HCT116 (cell line): Measurements from ENCODE around the gene TNNC1. TPM values are rescaled to one million over a fixed set of nuclear protein-coding genes. Genes with fewer than 3 reads are reported as not detected.

Experiments
- ATAC-seq: fragments of 200-7000 bp; cut with Tn5 transposase; 2 replicates; pipeline ENCODE4 v1.9.1; 2020; ENCODE audit warnings: mild to moderate bottlenecking, moderate library complexity
- BruUV-seq: library from RNA; stranded (reverse); fragments of 400-500 nt; replicated peaks from 2 replicates; lab custom pipeline; 2021; lab: Mats Ljungman, UMichigan
- CTCF ChIA-PET: fragments of 300-600 bp; sonication (Branson Sonifier 250); formaldehyde crosslinking; loops from one replicate; lab custom pipeline; 2021; ENCODE audit warnings: antibody characterized with exemption; lab: Charles Lee
- POLR2A ChIA-PET: fragments of 300-600, 350-600 bp; sonication (Branson Sonifier 250); formaldehyde crosslinking; loops from one replicate; lab custom pipeline; 2021; ENCODE audit warnings: antibody characterized with exemption; lab: Charles Lee
- RAD21 ChIA-PET, 2 experiments: fragments of 300-600 bp; sonication (Branson Sonifier 250); formaldehyde crosslinking; loops; one replicate each; lab custom pipeline; 2023; ENCODE audit warnings: low total read pairs in 2 of 2; ENCODE audit not compliant: uncharacterized antibody in 2 of 2, unreplicated experiment in 2 of 2, low non-redundant PET in 1 of 2; lab: Charles Lee
- DNase-seq: peaks from one replicate; pipeline ENCODE4 v3.0.0-alpha.2; 2010; ENCODE audit warnings: low read depth, low spot score
- H2AFZ ChIP-seq: fragments of 200-600 bp; shearing (Covaris generic), sonication (generic); 2 replicates; pipeline ENCODE4 v1.6.1; 2017; ENCODE audit warnings: low read depth, mixed run types, mixed read lengths, antibody characterized with exemption, low read length; ENCODE audit not compliant: poor library complexity, severe bottlenecking
- H3K27ac ChIP-seq: 2 replicates; pipeline ENCODE4 v1.5.1; 2012; ENCODE audit warnings: low read depth, low read length
- H3K27me3 ChIP-seq: fragments of 200-600 bp; sonication (generic); 2 replicates; pipeline ENCODE4 v1.6.1; 2016; ENCODE audit warnings: mixed run types, low read length, mixed read lengths; ENCODE audit not compliant: insufficient read depth
- H3K36me3 ChIP-seq, 2 experiments: fragments of 200-500 bp in 1 of 2; fragments of 200-600 bp in 1 of 2; sonication (Bioruptor generic) in 1 of 2; sonication (generic) in 1 of 2; 2 replicates each; pipeline versions ENCODE4 v1.5.1 to v1.6.1; 2014 to 2016; ENCODE audit warnings: low read length in 2 of 2, inconsistent platforms in 1 of 2, mixed read lengths in 1 of 2, mixed run types in 1 of 2; ENCODE audit not compliant: insufficient read depth in 2 of 2, control insufficient read depth in 1 of 2
- H3K4me1 ChIP-seq, 2 experiments: fragments of 200-600 bp in 1 of 2; sonication (generic) in 1 of 2; 2 replicates each; pipeline versions ENCODE4 v1.5.1 to v1.6.1; 2012 to 2017; ENCODE audit warnings: low read length in 2 of 2, inconsistent platforms in 1 of 2, mild to moderate bottlenecking in 1 of 2, mixed read lengths in 1 of 2, mixed run types in 1 of 2, moderate library complexity in 1 of 2; ENCODE audit not compliant: insufficient read depth in 2 of 2, control insufficient read depth in 1 of 2
- H3K4me2 ChIP-seq: fragments of 200-600 bp; sonication (generic); 2 replicates; pipeline ENCODE4 v1.6.1; 2017; ENCODE audit warnings: mixed run types, low read length, mixed read lengths
- H3K4me3 ChIP-seq, 2 experiments: fragments of 200-600 bp in 1 of 2; sonication (generic) in 1 of 2; replicated peaks in 1 of 2; 2 replicates each; pipeline ENCODE4 v1.5.1; 2011 to 2016; ENCODE audit warnings: low read length in 2 of 2, control low read depth in 1 of 2, low read depth in 1 of 2, mild to moderate bottlenecking in 1 of 2, mixed read lengths in 1 of 2, mixed run types in 1 of 2
- H3K79me2 ChIP-seq: fragments of 200-600 bp; sonication (generic); 2 replicates; pipeline ENCODE4 v1.6.1; 2017; ENCODE audit warnings: mild to moderate bottlenecking, mixed run types, low read length, moderate library complexity, mixed read lengths; ENCODE audit not compliant: insufficient read depth
- H3K9ac ChIP-seq: fragments of 200-600 bp; sonication (generic); 2 replicates; pipeline ENCODE4 v1.6.1; 2016; ENCODE audit warnings: low read length, mixed read lengths
- H3K9me2 ChIP-seq: fragments of 200-600 bp; sonication (generic), shearing (Covaris generic); 2 replicates; pipeline ENCODE4 v1.6.1; 2017; ENCODE audit warnings: mixed run types, mild to moderate bottlenecking, moderate library complexity; ENCODE audit not compliant: insufficient read depth
- H3K9me3 ChIP-seq, 2 experiments: fragments of 200-500 bp in 1 of 2; fragments of 200-600 bp in 1 of 2; sonication (Bioruptor generic) in 1 of 2; sonication (generic) in 1 of 2; 2 replicates each; pipeline ENCODE4 v1.6.1; 2014 to 2017; ENCODE audit warnings: low read length in 2 of 2, mixed read lengths in 2 of 2, inconsistent platforms in 1 of 2, low read depth in 1 of 2, mild to moderate bottlenecking in 1 of 2, mixed run types in 1 of 2, moderate library complexity in 1 of 2; ENCODE audit not compliant: control insufficient read depth in 1 of 2, insufficient read depth in 1 of 2
- H4K20me1 ChIP-seq: fragments of 200-600 bp; sonication (generic), shearing (Covaris generic); 2 replicates; pipeline ENCODE4 v1.6.1; 2017; ENCODE audit warnings: mixed run types, mild to moderate bottlenecking, moderate library complexity; ENCODE audit not compliant: insufficient read depth
- ATF3 ChIP-seq: IDR thresholded peaks from 2 replicates; pipeline ENCODE4 v1.6.1; 2012
- CBX3 ChIP-seq: IDR thresholded peaks from 2 replicates; pipeline ENCODE4 v1.6.1; 2012; ENCODE audit warnings: low read depth
- CEBPB ChIP-seq: IDR thresholded peaks from 2 replicates; pipeline ENCODE4 v1.6.1; 2012; ENCODE audit warnings: low read depth
- EGR1 ChIP-seq: IDR thresholded peaks from 2 replicates; pipeline ENCODE4 v1.6.1; 2012; ENCODE audit warnings: low read depth
- ELF1 ChIP-seq: IDR thresholded peaks from 2 replicates; pipeline ENCODE4 v1.6.1; 2012; ENCODE audit warnings: low read depth, borderline replicate concordance
- EZH2 ChIP-seq: fragments of 200-600 bp; sonication (generic); IDR thresholded peaks from 2 replicates; pipeline ENCODE4 v1.6.1; 2017; ENCODE audit warnings: antibody characterized with exemption, mixed run types
- FOSL1 ChIP-seq: IDR thresholded peaks from 2 replicates; pipeline ENCODE4 v1.6.1; 2012; ENCODE audit warnings: low read depth
- JUND ChIP-seq: IDR thresholded peaks from 2 replicates; pipeline ENCODE4 v1.6.1; 2012
- MAX ChIP-seq: IDR thresholded peaks from 2 replicates; pipeline ENCODE4 v1.6.1; 2012
- POLR2A ChIP-seq: IDR thresholded peaks from 2 replicates; pipeline ENCODE4 v1.7.0; 2011; ENCODE audit warnings: borderline replicate concordance; ENCODE audit not compliant: insufficient read depth, insufficient read length; ENCODE audit errors: extremely low read depth
- POLR2AphosphoS5 ChIP-seq: IDR thresholded peaks from 2 replicates; pipeline ENCODE4 v1.6.1; 2011; ENCODE audit warnings: mild to moderate bottlenecking, low read depth, low read length, moderate library complexity
- RAD21 ChIP-seq: IDR thresholded peaks from 2 replicates; pipeline ENCODE4 v1.6.1; 2012; ENCODE audit warnings: low read depth, mild to moderate bottlenecking
- REST ChIP-seq: IDR thresholded peaks from 2 replicates; pipeline ENCODE4 v1.6.1; 2012; ENCODE audit warnings: low read depth
- SRF ChIP-seq: IDR thresholded peaks from 2 replicates; pipeline ENCODE4 v1.6.1; 2012; ENCODE audit warnings: low read depth
- TCF7L2 ChIP-seq: IDR thresholded peaks from 2 replicates; pipeline ENCODE4 v1.7.0; 2011; ENCODE audit warnings: borderline replicate concordance, inconsistent platforms; ENCODE audit not compliant: insufficient read depth, insufficient read length; ENCODE audit errors: extremely low read depth
- ZFX ChIP-seq: fragments of 450-650 bp; IDR thresholded peaks from 2 replicates; pipeline ENCODE4 v1.6.1; 2017
- ZNF274 ChIP-seq: fragments of 200-500 bp; sonication (Bioruptor generic); IDR thresholded peaks from 2 replicates; pipeline ENCODE4 v1.6.1; 2014; ENCODE audit warnings: mild to moderate bottlenecking, low read depth, low read length, inconsistent platforms
- intact Hi-C: fragments of 100-400 bp; cut with micrococcal nuclease; formaldehyde crosslinking; loops from 2 replicates; pipeline ENCODE4 v1.10.0; 2022
- total RNA-seq: library from RNA; stranded (reverse); gene quantifications from one replicate; pipeline ENCODE4 v1.2.1, GENCODE V29; 2021; ENCODE audit not compliant: unreplicated experiment

The TNNC1 gene
- total RNA-seq, 1 experiment from 2014 or later, result 2.2 TPM

GRCh38 chr3:52405601-52406110 lies 48.2 kb downstream of the TNNC1 start:
- H3K4me3 ChIP-seq, result no peak overlapping the region
- no peaks in the 10 kb centered on the region for H4K20me1 ChIP-seq
- peaks cover 6 to 9% of the 10 kb centered on the region in 2 experiments; a peak in 3 of 4 replicates for H3K4me1 ChIP-seq
- BruUV-seq, result no TSS peak
- POLR2A ChIA-PET, result interaction anchor here (0.7 kb wide), 2 partner anchors 27 to 132 kb away, joined by 3 read pairs; no protein-coding TSS in a partner anchor
- RAD21 ChIA-PET, result no interaction called here
- TF ChIP-seq MAX, result no peak
- no peak for TF ChIP-seq CEBPB
- TF ChIP-seq SRF, result no peak
- TF ChIP-seq FOSL1, result no peak
- TF ChIP-seq POLR2A, result no peak
- TF ChIP-seq ATF3, result no peak
- TF ChIP-seq ZFX, result no peak
- H3K27ac ChIP-seq, result no peak overlapping the region
- peaks cover 23% of the 10 kb centered on the region for H3K79me2 ChIP-seq
- H3K9ac ChIP-seq, result no peak overlapping the region
- no peak for ATAC-seq
- no peaks in the 10 kb centered on the region for H3K27me3 ChIP-seq
- H3K36me3 ChIP-seq, result peaks cover 31 to 70% of the 10 kb centered on the region in 2 experiments
- no peak for DNase-seq
- H2AFZ ChIP-seq, result no peak overlapping the region
- no peaks in the 10 kb centered on the region for H3K9me3 ChIP-seq
- H3K4me2 ChIP-seq, result no peak overlapping the region
- intact Hi-C loops, result no loop called here
- CTCF ChIA-PET, result no interaction called here
- no peaks in the 10 kb centered on the region for H3K9me2 ChIP-seq

- Histone ChIP-seq H3K27me3 (no peaks in the 10 kb centered on the region), H3K36me3 (peaks cover 31 to 70% of the 10 kb centered on the region in 2 experiments), H4K20me1 (no peaks in the 10 kb centered on the region), H3K4me3 (no peak overlapping the region), H3K9me3 (no peaks in the 10 kb centered on the region), H3K79me2 (peaks cover 23% of the 10 kb centered on the region), H3K9ac (no peak overlapping the region), H3K9me2 (no peaks in the 10 kb centered on the region), H3K4me2 (no peak overlapping the region), H3K4me1 (peaks cover 6 to 9% of the 10 kb centered on the region in 2 experiments; a peak in 3 of 4 replicates), H3K27ac (no peak overlapping the region), H2AFZ (no peak overlapping the region)
- CTCF ChIA-PET, result no interaction called here
- POLR2A ChIA-PET, result interaction anchor here (0.7 kb wide), 1 partner anchor 26 kb away, joined by 3 read pairs; no protein-coding TSS in a partner anchor
- no peak for ATAC-seq
- RAD21 ChIA-PET, result no interaction called here
- no peak for DNase-seq
- no TSS peak for BruUV-seq
- TF ChIP-seq EZH2 (no peak), ZNF274 (no peak), POLR2AphosphoS5 (no peak), JUND (no peak), TCF7L2 (no peak), ELF1 (no peak), REST (no peak), CBX3 (no peak), CEBPB (no peak), RAD21 (no peak), EGR1 (no peak), ZFX (no peak)
- intact Hi-C loops, result no loop called here
These were observed 48.8 kb downstream of the TNNC1 start for GRCh38 chr3:52405066-52405465.
